ENCODE measurements around the gene LRGUK.

GRCh38 chr7:134197345-134197744 is 70.2 kb downstream of the LRGUK start:
- TF ChIP-seq EZH2phosphoT487 (IDR thresholded peaks at IDR 0.05; ENCODE audit: borderline replicate concordance) (no peak), CTCF (conservative IDR thresholded peaks at IDR 0.05; ENCODE audit: low read length) (no peak)
